HG02623 (cell line): Measurements from ENCODE around the gene CDC123.
A peak's percentile ranks its signal among the peaks of the same experiment; 100 is the strongest.
"Not testable (repeated sequence)": the region's sequence is repeated elsewhere in the genome, so short reads cannot be mapped to it uniquely, and the experiment has no call there.

ENCODE experiments used
- ATAC-seq: cut with Tn5 transposase; IDR thresholded peaks from one replicate; pipeline ENCODE4 v1.9.1; 2021; ENCODE audit warnings: moderate library complexity; ENCODE audit not compliant: unreplicated experiment

Gene CDC123, protein sequence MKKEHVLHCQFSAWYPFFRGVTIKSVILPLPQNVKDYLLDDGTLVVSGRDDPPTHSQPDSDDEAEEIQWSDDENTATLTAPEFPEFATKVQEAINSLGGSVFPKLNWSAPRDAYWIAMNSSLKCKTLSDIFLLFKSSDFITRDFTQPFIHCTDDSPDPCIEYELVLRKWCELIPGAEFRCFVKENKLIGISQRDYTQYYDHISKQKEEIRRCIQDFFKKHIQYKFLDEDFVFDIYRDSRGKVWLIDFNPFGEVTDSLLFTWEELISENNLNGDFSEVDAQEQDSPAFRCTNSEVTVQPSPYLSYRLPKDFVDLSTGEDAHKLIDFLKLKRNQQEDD

DNA sequence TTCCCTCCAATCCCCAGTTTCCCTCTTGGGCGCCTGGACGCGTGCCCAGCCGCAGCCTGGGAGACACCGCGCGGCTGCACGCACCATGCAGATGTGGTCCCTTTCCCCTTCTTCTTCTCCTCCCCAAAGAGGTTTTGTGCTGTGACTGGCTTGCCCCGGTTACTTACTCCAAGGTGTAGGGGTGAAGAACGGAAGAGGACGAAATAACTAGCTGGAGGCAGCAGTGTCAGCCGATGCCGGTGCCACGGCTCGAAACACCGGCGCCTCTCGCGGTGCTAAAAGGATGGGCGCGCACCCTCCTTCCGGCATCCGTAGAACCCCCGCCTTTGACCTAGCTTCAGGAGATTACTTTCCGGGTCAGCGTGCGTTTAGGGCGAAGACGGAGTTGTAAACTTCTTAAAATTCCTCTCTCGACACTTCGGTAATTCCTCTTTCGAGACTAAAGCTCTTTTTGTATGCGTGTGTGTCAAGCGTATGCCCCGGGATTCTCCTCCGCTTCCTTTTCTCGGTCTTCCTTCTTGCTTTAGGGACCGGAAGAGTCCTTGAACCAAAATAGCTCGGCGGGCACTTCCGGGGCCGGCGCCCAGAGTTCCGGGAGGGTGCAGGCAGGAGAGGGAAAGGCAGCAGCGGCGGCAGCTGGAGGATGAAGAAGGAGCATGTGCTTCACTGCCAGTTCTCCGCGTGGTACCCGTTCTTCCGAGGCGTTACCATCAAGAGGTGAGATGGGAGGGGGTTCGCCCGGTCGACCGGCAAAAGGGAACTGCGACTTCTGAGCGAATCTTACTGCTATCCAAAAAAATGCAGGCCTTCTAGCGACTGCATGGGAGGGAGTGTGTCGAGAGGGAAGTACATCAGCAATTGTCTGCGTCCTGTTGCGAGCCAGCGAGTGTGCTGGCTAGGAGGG, at the start of gene CDC123, which contains the start of gene NUDT5:
CDC123 (plus strand) TSS at position 586 of the 904 bp plus-strand sequence; CDS start at position 644, 58 bp downstream.
NUDT5 (minus strand) TSS at position 289 of the 904 bp plus-strand sequence. CDS start 9,600 bp downstream, outside the sequence.
- peak; percentile 87 for ATAC-seq

DNA sequence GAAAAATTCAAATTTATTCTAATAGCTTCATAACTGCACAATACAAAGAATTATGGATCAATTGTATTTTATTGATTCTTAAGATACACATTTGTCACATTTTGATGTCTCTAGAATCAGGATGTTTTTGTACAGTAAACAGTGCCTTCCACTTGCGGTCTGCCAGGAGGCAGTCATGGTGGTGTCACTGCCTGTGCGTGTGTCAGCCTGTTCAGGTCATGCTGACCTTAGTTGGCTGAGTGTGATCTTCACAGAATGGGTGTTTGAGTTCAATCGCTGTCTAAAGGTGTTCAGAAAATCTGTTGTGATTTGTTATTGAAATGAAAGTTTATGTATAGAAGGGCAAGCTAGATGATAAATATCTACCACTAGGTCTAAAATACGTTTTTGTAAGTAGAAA, 45.8 kb upstream of the CDC123 start:
- ATAC-seq: no peak

- no peak for ATAC-seq
Measured at GRCh38 chr10:12154516-12154915, 41.5 kb upstream of the CDC123 start.

DNA sequence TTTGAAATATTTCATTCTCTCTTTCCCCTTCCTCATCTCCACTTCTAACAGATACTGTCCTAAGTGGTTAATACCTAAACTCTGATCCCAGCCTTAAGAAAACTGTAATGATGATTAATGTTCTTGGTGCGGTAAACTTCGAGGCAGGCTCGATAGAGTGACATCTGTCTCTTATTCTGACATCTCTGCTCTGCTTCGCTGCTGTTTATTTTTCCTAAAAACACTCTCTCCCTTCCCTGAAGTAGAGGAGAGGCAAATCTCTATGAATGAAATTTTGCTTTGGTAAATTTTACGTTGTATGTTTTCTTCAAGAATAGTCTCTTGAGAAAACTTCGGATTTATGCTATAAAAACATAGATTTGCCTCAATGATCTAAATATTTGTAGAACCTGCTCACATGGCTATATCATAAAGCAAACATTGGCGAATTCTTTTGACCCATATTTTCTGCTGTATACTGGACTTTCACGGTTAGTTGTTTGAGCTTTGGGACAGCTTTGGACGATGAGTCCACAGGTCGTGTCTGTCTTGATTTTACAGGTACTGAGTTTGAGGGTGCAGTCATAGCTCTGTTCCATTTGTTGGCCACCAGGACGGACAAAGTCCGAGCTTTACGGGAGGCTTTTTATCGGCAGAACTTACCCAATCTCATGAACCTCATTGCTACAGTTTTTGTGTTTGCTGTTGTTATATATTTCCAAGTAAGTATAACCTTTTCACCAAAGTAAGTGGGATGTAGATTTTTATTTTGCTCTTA, 39.4 kb upstream of the CDC123 start:
- ATAC-seq: no peak

DNA sequence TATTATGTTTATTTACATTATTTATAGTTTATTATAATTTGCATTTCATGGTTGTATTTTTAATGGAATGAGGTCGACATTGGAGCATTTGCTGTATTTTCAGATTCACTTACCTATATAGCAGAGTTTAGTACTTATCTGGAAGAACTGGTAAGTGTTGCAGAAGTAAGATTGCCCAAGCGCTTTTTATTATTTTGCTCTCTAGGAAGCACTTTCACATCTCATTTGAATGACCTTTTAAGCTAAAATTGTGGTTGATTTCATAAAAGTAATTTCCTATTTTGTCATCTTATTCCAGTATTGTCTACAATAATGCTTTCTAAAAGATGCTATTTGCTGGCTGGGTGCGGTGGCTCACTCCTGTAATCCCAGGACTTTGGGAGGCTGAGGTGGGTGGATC, 37.9 kb upstream of the CDC123 start:
- ATAC-seq: no peak

GRCh38 chr10:12160664-12161063, 35.3 kb upstream of the CDC123 start:
- ATAC-seq: no peak

DNA sequence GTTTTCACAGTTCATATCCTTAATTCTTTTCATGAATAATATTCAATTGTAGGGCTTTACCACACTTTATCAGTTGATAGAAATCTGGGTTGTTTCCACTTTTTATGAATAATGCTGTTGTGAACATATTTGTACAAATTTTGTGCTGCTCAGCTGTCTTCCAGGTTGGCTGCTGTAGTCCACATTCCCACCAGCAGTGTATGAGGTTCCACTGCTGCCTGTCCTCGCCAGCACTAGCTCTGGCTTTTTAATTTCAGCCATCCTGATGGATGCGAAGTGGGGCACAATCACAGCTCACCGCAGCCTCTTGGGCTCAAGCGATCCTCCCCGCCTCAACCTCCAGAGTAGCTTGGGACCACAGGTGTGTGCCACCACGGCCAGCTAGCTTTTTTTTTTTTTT, 33.1 kb upstream of the CDC123 start:
- no peak for ATAC-seq

- no peak for ATAC-seq
Measured at GRCh38 chr10:12164085-12164484, 31.9 kb upstream of the CDC123 start.

GRCh38 chr10:12165036-12165435, 31.0 kb upstream of the CDC123 start:
- ATAC-seq: no peak

- ATAC-seq: no peak
Measured at GRCh38 chr10:12165999-12166775, 29.8 kb upstream of the CDC123 start.

DNA sequence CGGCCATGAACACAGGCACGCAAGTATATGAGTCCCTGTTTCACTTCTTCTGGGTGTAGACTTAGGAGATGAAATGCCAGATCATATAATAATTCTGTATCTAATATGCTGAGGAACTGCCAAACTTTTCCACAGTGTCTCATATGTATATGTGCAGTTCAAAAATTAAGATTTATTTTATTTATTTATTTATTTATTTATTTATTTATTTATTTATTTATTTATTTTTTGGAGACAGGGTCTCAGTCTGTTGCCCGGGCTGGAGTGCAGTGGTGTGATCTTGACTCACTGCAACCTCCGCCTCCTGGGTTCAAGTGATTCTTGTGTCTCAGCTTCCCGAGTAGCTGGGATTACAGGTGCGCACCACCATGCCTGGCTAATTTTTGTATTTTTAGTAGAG, 24.5 kb upstream of the CDC123 start:
- not testable (repeated sequence) for ATAC-seq

- ATAC-seq: no peak
Measured at GRCh38 chr10:12177642-12178041, 18.3 kb upstream of the CDC123 start.

DNA sequence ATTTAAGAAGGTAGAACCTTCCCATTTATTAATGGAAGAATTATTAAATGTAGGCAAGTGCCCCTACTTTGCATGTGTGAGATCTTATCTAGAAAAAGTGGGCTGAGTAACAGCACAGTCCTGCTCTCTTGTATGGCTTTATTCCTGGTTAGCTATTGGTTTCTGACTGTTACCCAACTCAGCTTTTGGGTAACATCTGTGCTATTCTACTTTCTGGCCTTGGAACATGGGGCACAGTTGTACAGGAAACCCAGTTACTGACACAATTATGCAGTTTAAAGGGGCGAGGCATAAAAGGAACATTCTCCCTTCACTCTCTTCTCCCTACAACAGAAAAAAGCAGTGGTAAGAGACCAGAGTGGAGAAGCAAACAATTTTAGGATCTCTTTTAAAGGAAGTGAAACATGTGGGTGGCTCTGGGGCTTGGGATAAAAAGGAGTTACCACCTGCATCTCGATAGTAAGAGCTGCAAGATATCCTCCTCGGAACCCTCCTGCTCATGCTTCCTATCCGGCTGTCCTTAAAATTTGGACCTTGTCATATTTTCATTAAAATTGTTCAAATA, 16.3 kb upstream of the CDC123 start:
- ATAC-seq: no peak

GRCh38 chr10:12180221-12180974, 15.6 kb upstream of the CDC123 start:
- no peak for ATAC-seq

DNA sequence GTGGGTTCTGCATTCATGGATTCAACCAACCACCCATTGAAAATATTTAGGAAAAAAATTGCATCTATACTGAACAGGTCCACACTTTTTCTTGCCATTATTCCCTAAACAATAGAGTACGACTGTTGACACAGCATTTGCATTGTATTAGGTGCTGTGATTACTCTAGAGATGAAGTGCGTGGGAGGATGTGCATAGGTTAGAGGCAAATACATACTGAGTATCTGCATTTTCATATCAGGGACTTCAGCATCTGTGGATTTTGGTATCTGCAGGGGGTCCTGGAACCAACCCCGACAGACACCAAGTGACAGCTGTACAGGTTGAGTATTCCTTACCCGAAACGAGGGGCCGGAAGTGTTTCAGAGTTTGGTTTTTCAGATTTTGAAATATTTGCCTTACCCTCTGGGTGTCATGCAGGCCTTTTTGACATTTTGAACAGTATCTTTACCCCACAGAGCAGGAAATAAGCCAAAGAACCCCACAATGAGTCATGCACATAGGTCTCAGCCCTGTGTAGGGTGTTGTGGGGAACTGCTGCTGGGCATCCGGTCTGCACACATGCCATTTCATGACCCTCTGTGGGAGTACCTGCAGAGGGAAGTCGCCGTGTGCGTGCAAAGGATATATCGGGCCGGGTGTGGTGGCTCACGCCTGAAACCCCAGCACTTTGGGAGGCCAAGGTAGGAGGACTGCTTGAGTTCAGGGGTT, 14.8 kb upstream of the CDC123 start:
- no peak for ATAC-seq

DNA sequence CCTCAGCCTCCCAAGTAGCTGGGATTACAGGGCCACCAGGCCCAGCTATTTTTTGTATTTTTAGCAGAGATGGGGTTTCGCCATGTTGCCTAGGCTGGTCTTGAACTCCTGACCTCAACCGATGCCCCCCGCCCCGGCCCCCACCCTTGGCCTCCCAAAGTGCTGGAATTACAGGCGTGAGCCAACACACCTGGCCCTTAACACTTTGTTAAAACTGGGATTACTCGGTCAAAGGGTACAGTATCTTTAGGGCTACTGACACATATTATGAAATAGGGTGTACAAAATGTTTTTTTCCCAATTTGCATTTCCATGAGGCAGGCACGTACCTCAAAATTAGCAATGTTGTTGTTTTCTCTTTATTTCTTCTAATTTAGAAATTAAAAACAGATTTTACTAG, 11.8 kb upstream of the CDC123 start:
- ATAC-seq: no peak

GRCh38 chr10:12186323-12186722, 9.7 kb upstream of the CDC123 start:
- ATAC-seq: no peak

DNA sequence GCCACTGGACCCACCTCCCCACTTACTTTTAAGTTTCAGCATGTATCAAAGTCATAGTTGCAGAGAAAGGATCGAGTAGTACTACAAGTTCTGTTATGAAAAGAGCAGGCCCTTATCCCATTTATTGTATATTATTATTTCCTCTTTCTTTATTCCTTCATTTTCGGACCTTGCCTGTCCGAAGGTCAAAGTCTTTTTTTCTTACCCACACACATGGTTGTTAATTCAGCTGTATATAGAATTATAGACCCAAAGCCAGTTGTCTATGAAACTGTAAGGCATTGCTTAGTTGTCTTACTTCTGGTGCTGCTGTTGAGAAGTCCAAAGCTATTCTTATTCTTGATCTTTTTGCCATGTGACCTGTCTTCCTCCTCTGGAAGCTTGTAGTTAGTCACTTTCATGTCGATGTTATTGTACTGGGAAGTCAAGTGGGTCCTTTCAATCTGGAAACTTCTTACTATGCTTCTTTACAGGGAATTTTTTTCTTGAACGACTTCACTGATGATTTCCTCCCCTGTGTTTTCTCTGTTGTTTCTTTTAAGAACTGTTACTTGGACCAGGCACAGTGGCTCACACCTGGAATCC, 8.6 kb upstream of the CDC123 start:
- no peak for ATAC-seq
